DMS114 treated with DMSO at 0.1 percent for 48 hours (cell line): ENCODE measurements around the gene TNNI3K.
A peak's percentile ranks its signal among the peaks of the same experiment; 100 is the strongest.
"Not testable (repeated sequence)": the region's sequence is repeated elsewhere in the genome, so short reads cannot be mapped to it uniquely, and the experiment has no call there.

Experiments
- DNase-seq: peaks from one replicate; lab custom pipeline; 2025; ENCODE audit not compliant: unreplicated experiment; lab: John Stamatoyannopoulos, UW

The TNNI3K gene, protein sequence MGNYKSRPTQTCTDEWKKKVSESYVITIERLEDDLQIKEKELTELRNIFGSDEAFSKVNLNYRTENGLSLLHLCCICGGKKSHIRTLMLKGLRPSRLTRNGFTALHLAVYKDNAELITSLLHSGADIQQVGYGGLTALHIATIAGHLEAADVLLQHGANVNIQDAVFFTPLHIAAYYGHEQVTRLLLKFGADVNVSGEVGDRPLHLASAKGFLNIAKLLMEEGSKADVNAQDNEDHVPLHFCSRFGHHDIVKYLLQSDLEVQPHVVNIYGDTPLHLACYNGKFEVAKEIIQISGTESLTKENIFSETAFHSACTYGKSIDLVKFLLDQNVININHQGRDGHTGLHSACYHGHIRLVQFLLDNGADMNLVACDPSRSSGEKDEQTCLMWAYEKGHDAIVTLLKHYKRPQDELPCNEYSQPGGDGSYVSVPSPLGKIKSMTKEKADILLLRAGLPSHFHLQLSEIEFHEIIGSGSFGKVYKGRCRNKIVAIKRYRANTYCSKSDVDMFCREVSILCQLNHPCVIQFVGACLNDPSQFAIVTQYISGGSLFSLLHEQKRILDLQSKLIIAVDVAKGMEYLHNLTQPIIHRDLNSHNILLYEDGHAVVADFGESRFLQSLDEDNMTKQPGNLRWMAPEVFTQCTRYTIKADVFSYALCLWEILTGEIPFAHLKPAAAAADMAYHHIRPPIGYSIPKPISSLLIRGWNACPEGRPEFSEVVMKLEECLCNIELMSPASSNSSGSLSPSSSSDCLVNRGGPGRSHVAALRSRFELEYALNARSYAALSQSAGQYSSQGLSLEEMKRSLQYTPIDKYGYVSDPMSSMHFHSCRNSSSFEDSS

GRCh38 chr1:74235153-74235552 is at the start of gene TNNI3K:
Gene TNNI3K, plus strand, starts transcription at chr1:74235387. Its CDS starts 65 bp downstream, at chr1:74235452.
- DNase-seq, result no peak

DNA sequence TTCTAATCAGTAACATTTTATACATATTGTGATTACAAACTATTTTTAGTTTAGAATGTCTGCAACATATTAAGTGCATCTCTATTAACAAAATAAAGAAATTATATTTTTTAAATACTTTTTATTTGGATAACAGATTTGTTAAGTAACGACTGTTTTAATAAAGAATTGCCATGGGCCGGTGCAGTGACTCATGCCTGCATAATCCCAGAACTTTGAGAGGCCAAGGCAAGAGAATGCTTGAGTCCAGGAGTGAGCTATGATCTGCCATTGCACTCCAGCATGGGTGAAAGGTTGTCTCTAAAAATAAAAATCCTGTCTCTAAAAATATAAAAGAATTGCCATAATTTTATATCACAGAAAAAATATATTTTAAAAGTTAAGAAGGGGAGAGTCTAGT is 41.3 kb upstream of the TNNI3K start:
- DNase-seq, result no peak

- no peak for DNase-seq
Observed at GRCh38 chr1:74195339-74195738, 39.8 kb upstream of the TNNI3K start.

DNA sequence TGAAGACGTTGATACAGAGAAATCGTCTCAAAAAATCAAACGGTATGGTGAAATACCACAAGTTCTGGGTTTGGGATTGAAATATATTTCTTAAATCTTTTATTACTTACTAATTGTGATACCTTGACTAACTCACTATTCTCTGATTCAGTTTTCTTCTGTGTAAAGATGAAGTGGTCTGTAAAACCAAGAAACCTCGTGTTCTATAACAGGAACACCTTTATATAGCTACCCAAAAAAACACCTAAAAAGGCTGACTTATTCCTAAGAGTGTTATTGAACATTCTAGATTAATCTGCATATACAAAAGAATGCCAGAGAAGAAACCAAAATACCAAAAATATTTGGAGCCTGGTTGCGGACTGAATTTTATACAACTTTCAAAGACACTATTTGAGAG is 37.9 kb upstream of the TNNI3K start:
- DNase-seq, result no peak

DNA sequence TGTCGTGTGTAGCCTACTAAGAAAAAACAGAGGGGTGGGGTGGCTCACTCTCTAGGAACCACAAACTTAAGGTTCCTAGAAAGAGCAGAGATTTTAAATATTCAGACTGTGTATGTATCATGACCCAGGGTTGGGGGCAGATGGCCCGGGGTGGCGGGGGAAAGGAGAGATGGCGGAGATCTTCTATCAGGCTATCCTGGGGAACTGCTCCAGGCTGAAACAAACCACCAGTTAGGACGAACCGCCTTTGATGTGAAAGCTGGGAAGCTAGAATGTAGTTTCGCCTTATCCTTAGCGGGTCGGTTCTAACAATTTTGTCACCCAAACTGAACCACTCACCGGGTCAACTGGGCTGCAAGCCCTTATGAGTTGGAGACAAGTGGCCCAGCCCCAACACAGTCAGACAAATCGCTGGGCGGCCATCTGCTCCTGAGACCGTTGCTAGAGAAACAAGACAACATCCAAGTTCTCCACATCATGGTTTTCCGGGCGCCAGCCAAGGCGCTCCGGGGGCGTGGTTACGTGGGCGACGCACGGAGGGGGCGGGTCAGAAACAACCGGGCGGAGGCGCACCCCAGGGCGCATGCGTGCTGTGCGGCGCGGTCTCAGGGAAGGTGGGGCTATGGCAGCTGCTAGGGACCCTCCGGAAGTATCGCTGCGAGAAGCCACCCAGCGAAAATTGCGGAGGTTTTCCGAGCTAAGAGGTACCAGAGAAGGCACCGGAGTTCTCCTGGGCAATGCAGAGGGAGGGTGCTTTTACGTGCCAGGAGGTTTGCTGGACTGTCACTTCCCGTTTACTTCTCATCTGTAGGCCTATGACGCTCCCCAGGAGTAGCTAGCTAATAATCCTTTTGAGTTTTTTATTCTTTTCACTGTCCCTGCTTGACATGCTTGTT is 37.3 kb upstream of the TNNI3K start, which contains the start of the genes FPGT and LRRIQ3:
Gene FPGT, plus strand, starts transcription at position 586 of the 896 bp plus-strand sequence. Its CDS starts 37 bp downstream, at position 623.
Gene LRRIQ3, minus strand, starts transcription at position 520 of the 896 bp plus-strand sequence. CDS start 14,492 bp downstream, outside the sequence.
- DNase-seq, result peak; percentile 88

DNA sequence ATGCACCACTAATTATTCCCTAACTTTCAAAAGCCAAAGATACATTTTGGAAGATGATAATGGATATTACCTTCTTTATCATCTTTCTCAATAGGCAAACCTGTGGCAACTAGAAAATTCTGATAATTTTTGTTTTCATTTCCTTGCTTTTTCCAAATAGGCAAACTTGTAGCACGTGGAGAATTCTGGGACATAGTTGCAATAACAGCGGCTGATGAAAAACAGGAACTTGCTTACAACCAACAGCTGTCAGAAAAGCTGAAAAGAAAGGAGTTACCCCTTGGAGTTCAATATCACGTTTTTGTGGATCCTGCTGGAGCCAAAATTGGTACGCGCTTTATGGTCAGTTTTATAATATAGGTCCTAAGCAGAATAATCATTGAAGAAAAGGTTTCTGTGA is 35.7 kb upstream of the TNNI3K start:
- DNase-seq, result no peak

GRCh38 chr1:74205266-74205665 is 29.9 kb upstream of the TNNI3K start:
- DNase-seq, result no peak

DNA sequence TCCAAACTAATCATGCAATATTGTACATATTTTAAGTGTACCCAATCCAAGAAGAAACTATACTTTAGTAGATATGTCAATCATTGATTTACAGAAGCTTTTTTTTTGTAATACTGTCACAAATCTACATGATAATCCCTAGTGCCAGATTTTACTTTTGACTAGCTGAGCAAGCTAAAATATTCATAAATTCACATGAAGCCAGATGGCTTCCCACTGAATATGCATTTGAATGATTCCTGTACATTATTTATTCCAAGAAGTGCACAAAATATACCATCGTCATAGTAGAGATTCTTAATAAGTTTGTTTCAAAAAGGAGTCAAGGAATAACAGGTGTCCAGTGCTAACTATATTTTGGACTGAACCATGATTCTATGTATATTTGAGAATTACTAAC is 20.0 kb upstream of the TNNI3K start:
- DNase-seq, result no peak

DNA sequence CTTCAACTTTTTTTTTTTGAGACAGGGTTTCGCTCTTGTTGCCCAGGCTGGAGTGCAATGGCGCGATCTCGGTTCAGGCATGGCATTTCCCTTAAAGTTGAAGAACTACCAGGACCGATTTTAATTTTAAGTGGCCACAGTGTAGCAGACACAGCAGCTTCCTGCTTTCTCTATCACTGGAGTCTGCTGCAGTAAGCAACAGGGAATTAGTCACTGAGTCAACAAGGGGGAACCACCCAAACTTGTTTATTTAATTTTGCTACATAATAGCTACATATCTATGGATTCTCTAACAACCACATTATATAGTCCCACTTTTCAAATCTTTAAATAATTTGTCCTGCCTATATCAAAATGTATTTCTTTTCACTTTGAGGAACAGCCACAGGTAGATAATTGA is 12.5 kb upstream of the TNNI3K start:
- no peak for DNase-seq

DNA sequence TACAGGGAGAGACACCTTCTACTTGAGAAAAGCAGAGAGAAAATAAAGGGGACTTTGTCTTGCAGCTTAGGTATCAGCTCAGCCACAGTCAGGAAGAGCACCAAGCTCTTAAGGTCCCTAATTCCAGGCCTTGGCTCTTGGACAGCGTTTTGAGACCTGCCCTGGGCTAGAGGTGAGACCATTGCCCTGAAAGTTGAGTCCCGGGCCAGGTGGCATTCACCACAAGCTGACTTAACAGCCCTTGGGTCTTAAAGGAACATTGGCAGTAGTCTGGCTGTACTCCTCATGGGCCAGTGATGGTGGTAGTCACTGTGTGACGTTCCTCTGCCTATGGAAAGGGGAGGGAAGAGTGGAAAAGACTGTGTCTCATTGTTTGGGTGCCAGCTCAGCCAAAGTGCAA is 11.7 kb upstream of the TNNI3K start:
- no peak for DNase-seq

GRCh38 chr1:74236440-74236839 is 1.3 kb downstream of the TNNI3K start:
- DNase-seq, result no peak

GRCh38 chr1:74237035-74237434 is 1.8 kb downstream of the TNNI3K start:
- DNase-seq, result no peak

DNA sequence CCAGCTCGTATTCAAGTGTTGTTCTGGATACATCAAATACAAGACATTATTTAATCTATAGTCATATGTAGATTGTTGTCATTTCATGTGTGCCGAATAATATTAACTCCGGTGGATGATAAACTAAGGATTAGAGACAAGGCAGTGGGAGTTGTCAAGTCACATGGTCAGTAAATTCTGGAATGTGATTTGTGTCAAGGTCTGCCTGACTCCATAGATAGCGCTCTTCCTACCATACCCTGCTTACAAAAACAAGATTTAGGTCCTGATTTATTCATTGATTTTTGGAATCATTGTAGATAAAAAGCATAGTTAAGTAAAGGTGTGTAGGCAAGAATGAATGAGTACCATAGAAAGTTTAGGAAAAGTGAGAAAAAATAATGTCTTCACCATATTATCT is 2.6 kb downstream of the TNNI3K start:
- DNase-seq, result no peak

GRCh38 chr1:74245168-74245772 is 10.1 kb downstream of the TNNI3K start:
- DNase-seq, result no peak

DNA sequence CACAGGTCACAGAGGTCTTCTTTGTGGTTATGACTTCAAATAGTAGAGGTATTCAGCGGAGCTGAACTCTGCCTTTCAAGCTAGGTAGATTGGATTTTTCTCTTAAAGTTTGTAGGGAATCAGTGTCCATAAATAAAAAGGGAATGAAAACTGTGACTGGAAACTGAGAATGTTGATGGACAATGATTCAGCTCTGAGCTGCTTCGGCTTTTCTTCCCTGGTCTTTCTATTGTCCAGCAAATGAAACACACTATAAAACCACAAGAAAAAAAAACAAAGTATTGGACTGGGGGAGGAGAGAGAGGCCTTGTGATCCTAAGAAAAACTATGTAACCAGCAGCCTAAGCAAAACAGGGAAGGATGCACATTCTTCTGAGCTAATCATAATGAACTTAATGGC is 11.1 kb downstream of the TNNI3K start:
- DNase-seq, result no peak

DNA sequence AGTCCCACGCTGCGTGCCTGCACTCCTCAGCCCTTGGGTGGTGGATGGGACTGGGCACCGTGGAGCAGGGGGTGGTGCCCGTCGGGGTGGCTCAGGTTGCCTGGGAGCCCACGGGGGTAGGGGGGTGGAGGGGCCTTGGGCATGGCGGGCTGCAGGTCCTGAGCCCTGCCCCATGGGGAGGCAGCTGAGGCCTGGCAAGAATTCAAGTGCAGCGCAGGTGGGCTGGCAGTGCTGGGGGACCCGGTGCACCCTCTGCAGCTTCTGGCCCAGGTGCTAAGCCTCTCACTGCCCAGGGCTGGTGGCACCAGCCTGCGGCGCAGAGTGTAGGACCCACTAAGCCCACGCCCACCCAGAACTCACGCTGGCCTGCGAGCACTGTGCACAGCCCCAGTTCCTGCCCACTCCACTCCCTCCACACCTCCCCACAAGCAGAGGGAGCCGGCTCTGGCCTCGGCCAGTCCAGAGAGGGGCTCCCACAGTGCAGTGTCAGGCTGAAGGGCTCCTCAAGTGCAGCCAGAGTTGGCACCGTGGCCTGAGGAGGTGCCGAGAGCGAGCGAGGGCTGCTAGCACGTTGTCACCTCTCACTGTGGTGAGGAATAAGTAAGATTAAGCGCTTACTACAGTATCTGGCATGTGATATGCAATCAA is 12.8 kb downstream of the TNNI3K start:
- no peak for DNase-seq

- DNase-seq, result not testable (repeated sequence)
Observed at GRCh38 chr1:74253243-74253824, 18.1 kb downstream of the TNNI3K start.

- no peak for DNase-seq
Observed at GRCh38 chr1:74266001-74266400, 30.8 kb downstream of the TNNI3K start.

- DNase-seq, result no peak
Observed at GRCh38 chr1:74271503-74271902, 36.3 kb downstream of the TNNI3K start.
